ENCODE data around the gene CCDC78. TPM values are rescaled to one million over a fixed set of nuclear protein-coding genes. Genes with fewer than 3 reads are reported as not detected.

Gene CCDC78
- total RNA-seq, 2 donors from 2014 or later = 4.3 to 4.4 TPM

- H3K4me3 Mint-ChIP-seq = no peak within 1 kb of the TSS
- no peak within 1 kb of the TSS for H3K27ac Mint-ChIP-seq
- no peaks in the 10 kb centered on the region for H3K4me1 Mint-ChIP-seq
- no peaks in the 10 kb centered on the region for H3K9me3 Mint-ChIP-seq
- H3K27me3 Mint-ChIP-seq = no peaks in the 10 kb centered on the region
- H3K36me3 Mint-ChIP-seq (ENCODE audit: low read depth) = peaks cover 22% of the 10 kb centered on the region
- no peak for ATAC-seq (replicated peaks)
Measured at GRCh38 chr16:674968-675883, 51.0 kb downstream of the CCDC78 start, which contains the start of gene RHBDL1. Gene RHBDL1, plus strand, starts transcription at chr16:675671. Its CDS starts 120 bp downstream, at chr16:675791.

- no peak overlapping the region for H3K4me3 Mint-ChIP-seq
- H3K36me3 Mint-ChIP-seq (ENCODE audit: low read depth) = peaks cover 31% of the 10 kb centered on the region
- ATAC-seq (replicated peaks) = no peak
- no peak overlapping the region for H3K27ac Mint-ChIP-seq
- H3K9me3 Mint-ChIP-seq = no peaks in the 10 kb centered on the region
- H3K4me1 Mint-ChIP-seq = no peaks in the 10 kb centered on the region
- H3K27me3 Mint-ChIP-seq = no peaks in the 10 kb centered on the region
Measured at GRCh38 chr16:674214-674881, 51.9 kb downstream of the CCDC78 start.

- peaks cover 35% of the 10 kb centered on the region for H3K36me3 Mint-ChIP-seq (ENCODE audit: low read depth)
- no peaks in the 10 kb centered on the region for H3K4me1 Mint-ChIP-seq
- ATAC-seq (replicated peaks) = no peak
- no peaks in the 10 kb centered on the region for H3K9me3 Mint-ChIP-seq
- no peak overlapping the region for H3K4me3 Mint-ChIP-seq
- no peak overlapping the region for H3K27ac Mint-ChIP-seq
- no peaks in the 10 kb centered on the region for H3K27me3 Mint-ChIP-seq
Measured at GRCh38 chr16:673399-673991, 52.7 kb downstream of the CCDC78 start.

- H3K9me3 Mint-ChIP-seq = no peaks in the 10 kb centered on the region
- no peaks in the 10 kb centered on the region for H3K27me3 Mint-ChIP-seq
- no peak for ATAC-seq (replicated peaks)
- H3K27ac Mint-ChIP-seq = no peak overlapping the region
- no peak overlapping the region for H3K4me3 Mint-ChIP-seq
- peaks cover 35% of the 10 kb centered on the region for H3K36me3 Mint-ChIP-seq (ENCODE audit: low read depth)
- no peaks in the 10 kb centered on the region for H3K4me1 Mint-ChIP-seq
Measured at GRCh38 chr16:672851-673250, 53.4 kb downstream of the CCDC78 start.

Other genes starting within 250 kb of the CCDC78 start
- gene CAPN15, start 198.7 kb downstream of the CCDC78 start, total RNA-seq = 100 to 1,000 TPM in 1 of 2 donors, 10 to 100 TPM in 1; 61.1 to 117 TPM
- gene PRR35, start 166.0 kb downstream of the CCDC78 start, total RNA-seq = not detected
- gene NHLRC4, start 159.4 kb downstream of the CCDC78 start, total RNA-seq = 1 to 10 TPM in 1 of 2 donors, under 1 TPM in 1; 0.80 to 1.1 TPM
- 10 to 100 TPM; 28.0 to 34.2 TPM for gene PIGQ, start 156.5 kb downstream of the CCDC78 start, total RNA-seq
- 10 to 100 TPM; 12.9 TPM for gene RAB40C, start 136.4 kb downstream of the CCDC78 start, total RNA-seq
- gene WFIKKN1, start 95.5 kb downstream of the CCDC78 start, total RNA-seq = under 1 TPM; 0.45 to 0.53 TPM
- gene METTL26, start 90.1 kb downstream of the CCDC78 start, total RNA-seq = 100 to 1,000 TPM in 1 of 2 donors, 10 to 100 TPM in 1; 87.4 to 115 TPM
- gene MCRIP2, start 84.6 kb downstream of the CCDC78 start, total RNA-seq = 10 to 100 TPM; 29.2 to 54.5 TPM
- gene WDR90, start 77.1 kb downstream of the CCDC78 start, total RNA-seq = 10 to 100 TPM; 50.7 to 93.9 TPM
- 100 to 1,000 TPM; 134 to 149 TPM for gene RHOT2, start 58.3 kb downstream of the CCDC78 start, total RNA-seq
- gene RHBDL1, start 50.8 kb downstream of the CCDC78 start, total RNA-seq = 1 to 10 TPM; 2.9 to 5.4 TPM
- gene STUB1, start 46.0 kb downstream of the CCDC78 start, total RNA-seq = 10 to 100 TPM; 47.5 to 98.2 TPM
- gene JMJD8, start 42.1 kb downstream of the CCDC78 start, total RNA-seq = 10 to 100 TPM; 16.8 to 26.8 TPM
- gene WDR24, start 36.0 kb downstream of the CCDC78 start, total RNA-seq = 10 to 100 TPM; 15.6 to 18.7 TPM
- 10 to 100 TPM in 1 of 2 donors, 1 to 10 TPM in 1; 6.4 to 23.6 TPM for gene FBXL16, start 20.6 kb downstream of the CCDC78 start, total RNA-seq
- gene METRN, start 11.3 kb downstream of the CCDC78 start, total RNA-seq = 1 to 10 TPM; 4.5 to 8.4 TPM
- gene ANTKMT, start 5.3 kb downstream of the CCDC78 start, total RNA-seq = 10 to 100 TPM; 13.5 to 22.4 TPM
- gene HAGHL, start 663 bp upstream of the CCDC78 start, total RNA-seq = 10 to 100 TPM in 1 of 2 donors, 1 to 10 TPM in 1; 9.2 to 14.0 TPM
- 10 to 100 TPM; 39.2 to 47.1 TPM for gene CIAO3, start 14.6 kb upstream of the CCDC78 start, total RNA-seq
- gene MSLN, start 34.3 kb upstream of the CCDC78 start, total RNA-seq = not detected
- gene RPUSD1, start 61.9 kb upstream of the CCDC78 start, total RNA-seq = 10 to 100 TPM; 13.2 to 40.6 TPM
- gene CHTF18, start 62.2 kb upstream of the CCDC78 start, total RNA-seq = 10 to 100 TPM; 65.4 to 87.1 TPM
- gene GNG13, start 74.3 kb upstream of the CCDC78 start, total RNA-seq = not detected
- 10 to 100 TPM; 12.3 to 17.8 TPM for gene LMF1, start 244.5 kb upstream of the CCDC78 start, total RNA-seq